HG03521 (cell line): ENCODE measurements around the gene ZFP36L1.

Experiments used
- ATAC-seq: cut with Tn5 transposase; IDR thresholded peaks from one replicate; pipeline ENCODE4 v1.9.1; 2021; ENCODE audit warnings: mild to moderate bottlenecking, moderate library complexity; ENCODE audit not compliant: unreplicated experiment

ZFP36L1 gene

GRCh38 chr14:68785534-68786490 is 7.1 kb downstream of the ZFP36L1 start:
- no peak for ATAC-seq

- ATAC-seq: no peak
Observed at GRCh38 chr14:68784978-68785533, 7.8 kb downstream of the ZFP36L1 start.

DNA sequence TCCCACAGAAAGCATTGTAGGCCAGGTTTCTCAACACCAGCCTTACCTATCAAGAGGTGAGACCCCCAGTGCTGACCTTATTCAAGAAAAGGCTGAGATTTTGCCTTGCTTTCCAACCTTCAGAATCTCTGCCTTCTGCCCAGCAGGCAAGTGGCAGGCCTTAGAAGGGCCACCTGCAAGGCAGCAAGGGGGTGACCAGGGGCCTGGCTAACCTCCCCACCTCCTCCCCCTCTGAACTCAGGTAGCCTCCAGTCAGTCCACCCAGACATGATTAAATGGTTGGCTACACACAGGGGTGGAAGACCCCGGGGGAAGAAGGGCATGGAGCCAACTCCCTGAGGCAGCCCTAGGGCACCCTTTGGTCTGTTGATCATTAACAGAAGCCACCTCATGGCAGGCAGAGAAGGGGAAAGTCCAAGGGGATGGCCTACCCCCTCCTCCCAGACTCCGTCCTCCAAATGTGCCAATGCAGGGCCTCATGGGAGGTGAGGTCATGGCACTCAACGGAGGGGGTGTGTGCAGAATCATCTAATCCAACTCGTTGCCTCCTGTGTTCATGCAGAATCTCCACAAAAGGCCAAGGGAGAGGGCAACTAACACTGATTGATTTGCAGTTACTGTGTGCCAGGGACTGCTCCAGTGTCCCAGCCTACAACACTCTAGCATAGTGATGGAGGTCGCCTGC is 8.5 kb downstream of the ZFP36L1 start:
- ATAC-seq: no peak

DNA sequence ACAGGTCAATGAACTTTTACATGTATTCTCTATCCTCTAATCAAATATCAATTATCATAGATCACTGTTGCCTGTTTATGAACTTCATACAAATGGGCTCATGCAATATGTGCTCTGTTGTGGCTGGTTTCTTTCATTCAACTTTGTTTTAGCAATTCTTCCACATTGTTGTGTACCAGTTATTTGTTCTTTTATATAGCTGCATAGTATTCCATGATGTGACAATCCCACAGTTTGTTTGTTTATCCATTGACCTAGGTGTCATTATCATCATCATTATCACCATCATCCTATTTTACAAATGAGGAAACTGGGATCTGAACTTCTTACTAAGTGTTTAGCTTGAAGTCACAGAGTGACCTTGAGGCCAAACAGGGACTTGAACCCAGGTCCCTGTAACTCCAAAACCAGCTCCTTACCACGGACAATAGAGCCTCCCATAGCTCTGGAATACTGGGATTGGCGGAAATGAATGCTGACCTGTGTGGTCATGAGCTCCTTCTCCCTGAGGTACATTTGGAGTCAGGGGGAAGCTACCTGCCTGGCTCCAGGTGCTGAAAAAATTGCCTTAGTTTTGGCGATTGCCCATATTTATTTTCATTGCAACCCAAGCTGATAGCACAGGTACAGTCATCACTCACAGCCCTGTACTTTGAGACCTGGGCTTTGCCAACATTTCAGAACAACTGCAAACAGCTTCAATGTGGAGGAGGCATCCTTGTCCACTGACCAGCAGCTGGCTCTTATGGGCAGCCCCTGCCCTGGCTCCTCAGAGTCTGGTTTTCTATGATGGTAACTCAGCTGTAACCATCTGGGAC is 9.2 kb downstream of the ZFP36L1 start:
- no peak for ATAC-seq

GRCh38 chr14:68782091-68782981 is 10.5 kb downstream of the ZFP36L1 start:
- no peak for ATAC-seq

GRCh38 chr14:68781161-68782021 is 11.5 kb downstream of the ZFP36L1 start:
- ATAC-seq: no peak

DNA sequence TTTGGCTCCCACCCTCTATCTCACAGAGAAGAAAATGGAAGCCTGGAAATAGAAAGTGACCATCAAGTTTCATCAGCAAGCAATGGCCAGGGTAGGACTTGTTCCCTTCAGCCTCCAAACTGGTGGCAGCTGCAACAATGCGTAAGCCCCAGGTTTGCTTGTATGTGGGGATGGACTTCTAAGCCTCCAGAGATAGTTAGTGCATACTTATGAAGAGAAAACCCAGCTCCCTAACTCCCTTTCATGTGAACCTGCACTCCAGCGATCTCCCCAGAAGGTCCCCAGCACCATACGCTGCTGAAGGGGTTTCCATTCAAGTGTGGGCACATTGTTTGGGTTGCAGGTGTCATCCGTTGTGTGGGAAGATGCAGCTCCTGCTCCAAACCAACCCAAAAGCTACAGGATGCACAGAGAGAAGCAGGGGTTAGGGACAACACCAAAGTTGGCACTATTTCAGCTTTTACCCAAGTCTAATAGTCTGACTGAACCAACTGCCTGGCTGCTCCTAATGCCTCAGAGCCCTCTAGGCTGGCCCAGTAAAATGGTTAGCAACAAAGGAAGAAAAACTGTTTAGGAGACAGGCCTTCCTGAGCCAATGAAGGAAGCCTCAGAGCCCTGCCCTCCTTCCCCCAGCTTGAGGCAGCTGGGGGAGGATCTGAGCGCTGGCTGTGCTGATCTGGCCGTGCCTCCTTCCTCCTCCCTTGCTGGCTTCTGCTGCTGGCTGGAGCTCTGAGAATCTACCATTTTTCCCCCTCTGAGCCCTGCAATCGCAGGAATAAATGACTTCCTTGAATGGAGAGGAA is 12.3 kb downstream of the ZFP36L1 start:
- no peak for ATAC-seq

DNA sequence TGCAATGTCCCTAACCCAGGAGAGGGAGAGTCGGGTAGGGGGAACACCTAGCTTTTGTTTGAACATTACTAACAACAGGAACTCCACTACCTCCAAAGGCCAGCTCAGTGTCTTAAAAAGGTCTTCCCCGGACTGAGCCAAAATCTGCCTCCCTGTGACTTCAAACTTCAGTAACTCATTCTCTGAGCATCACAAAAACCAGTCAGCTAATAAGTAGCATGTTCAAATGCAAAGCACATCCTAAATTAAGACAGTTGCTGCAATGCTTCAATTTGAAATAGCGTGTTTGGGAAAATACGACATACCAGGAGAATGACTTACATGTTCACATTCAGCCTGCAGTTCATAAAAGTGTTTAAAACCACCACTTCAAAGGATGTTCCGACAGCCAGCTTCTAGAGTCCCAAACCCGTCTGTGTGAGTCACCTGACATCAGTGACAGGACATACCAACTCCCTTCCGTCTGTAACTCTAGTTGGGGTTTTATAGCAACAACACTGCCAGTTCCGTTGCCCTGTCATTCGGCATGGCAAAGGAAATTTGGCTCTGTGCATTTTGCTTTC is 13.0 kb downstream of the ZFP36L1 start:
- ATAC-seq: no peak

GRCh38 chr14:68777644-68778043 is 15.2 kb downstream of the ZFP36L1 start:
- ATAC-seq: no peak

DNA sequence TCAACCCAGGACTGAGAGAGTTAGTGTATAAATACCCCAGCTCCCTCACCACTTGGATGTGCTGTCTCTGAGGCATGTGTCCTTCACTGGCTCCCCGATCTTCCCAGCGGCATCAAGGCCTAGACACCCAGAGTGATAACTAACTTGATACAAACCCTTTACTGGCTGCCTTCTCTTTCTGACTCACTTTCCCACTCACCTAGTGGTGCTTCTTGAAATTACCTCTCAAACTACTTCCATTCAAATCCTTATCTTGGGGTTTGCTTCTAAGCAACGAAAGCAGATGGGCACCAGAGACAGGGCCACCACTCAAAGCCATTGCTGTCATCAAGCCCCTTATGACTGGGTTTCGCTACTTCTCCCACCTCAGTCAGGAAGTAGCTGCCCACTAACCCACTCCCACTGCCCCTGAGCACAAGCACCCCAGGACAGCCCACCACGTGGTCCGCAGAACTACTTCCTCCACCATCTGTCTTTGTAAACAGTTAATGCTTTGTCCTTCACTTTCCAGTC is 17.2 kb downstream of the ZFP36L1 start:
- no peak for ATAC-seq

DNA sequence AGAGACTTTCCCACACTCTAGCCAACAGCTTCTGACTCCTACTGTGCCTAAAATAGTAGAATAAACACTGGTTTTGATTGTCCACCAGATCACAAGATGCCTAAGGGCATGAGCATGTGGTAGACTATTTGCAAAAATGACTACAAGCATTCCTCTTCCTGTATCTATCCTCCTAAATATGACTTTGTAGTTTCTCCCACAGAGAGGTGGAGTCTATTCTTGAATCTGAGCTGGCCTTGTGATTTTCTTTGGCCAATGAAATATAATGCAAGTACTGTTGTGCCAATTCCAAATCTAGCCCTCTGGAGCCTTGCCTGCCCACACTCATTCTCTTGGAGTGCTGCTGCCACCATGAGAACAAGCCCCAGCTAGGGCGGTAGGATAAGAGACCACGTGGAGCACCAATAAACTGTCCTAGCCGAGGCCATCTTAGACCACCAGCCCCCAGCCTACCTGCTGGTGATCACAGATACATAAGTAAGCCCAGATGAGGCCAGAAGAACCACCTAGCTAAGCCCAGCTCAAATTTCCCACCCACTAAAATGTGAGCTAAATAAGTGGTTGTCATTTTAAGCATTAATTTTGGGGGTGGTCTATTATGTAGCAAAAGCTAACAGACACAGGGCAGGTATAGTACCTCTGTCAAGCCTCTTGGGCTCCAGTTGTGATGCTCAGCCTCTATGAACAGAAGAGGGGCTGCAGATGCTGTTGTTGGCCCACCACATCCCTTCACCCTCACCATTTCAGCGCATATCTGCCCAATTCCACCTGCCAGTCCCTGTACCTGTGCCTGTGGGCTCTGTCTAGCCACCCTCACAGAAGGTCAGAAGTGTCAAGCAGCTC is 17.9 kb downstream of the ZFP36L1 start:
- ATAC-seq: no peak

DNA sequence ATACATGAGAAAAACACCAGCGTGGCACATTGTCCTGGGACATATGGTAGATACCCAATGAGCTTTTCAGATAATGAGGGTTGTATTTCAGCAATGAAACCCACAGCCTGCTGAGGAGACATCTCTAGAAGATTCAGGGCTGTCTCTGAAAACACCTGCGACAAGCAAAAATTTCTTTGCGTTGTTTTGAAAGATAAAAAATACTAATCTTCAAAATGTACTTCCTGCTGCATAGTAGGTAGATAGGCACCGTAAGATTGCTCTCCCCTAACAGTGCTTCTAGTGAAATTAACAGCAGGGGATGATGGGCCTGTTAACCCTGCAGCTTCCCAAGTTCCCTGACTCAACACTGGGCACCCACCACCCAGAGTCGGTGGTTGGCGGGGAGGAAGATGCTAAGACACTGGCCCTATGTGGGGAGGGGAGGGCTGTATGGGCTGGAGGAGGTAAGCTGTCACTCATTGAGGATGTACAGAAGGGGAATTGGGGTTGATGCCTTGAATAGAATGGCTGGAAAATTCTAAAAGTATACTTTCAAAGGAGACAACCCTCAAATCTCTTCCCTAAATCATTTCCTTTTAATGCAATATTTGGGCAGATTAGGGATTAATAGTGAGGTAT is 20.0 kb downstream of the ZFP36L1 start:
- no peak for ATAC-seq

GRCh38 chr14:68771631-68772030 is 21.2 kb downstream of the ZFP36L1 start:
- no peak for ATAC-seq

- no peak for ATAC-seq
Observed at GRCh38 chr14:68770553-68771286, 22.1 kb downstream of the ZFP36L1 start.

DNA sequence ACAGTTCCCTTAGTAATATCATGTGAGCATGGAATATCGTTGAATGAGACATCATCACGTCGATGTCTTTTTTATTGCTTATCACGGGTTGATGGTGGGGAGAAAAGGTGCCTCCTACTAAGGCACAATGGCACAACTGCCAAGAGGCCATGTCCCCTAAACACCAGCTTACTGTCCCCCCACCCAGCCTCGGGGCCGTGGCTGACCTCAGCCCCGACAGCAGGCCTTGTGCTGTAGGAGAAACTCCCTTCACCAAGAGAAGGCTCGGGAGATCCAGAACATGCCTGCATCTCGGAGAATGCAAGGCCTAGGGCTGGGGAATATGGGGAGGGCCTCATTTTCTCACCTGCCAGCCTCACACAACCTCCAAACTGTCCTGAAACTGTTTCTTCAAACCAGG is 22.8 kb downstream of the ZFP36L1 start:
- ATAC-seq: no peak

DNA sequence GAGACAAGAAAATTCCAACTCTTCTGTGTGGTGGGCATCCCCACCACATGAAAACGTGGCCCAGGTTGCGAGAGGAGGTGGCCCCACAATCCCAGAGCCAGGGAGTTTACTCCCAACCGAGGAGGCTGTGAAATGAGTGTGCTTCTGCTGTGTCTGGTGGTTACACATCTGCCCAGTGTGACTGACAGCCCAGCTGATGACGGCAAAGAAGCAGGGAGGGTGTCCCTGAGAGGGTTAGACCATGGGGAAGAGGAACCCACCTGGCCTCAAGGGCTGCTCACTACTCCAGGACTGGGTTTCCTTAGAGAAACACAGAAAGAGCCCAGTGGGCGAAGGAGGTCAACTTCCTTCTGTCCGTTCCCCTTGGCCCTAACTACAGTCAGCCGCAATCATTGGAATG is 24.6 kb downstream of the ZFP36L1 start:
- ATAC-seq: no peak
